Measurements from ENCODE around the gene ACOT9.

- TF ChIP-seq CTCF (IDR thresholded peaks at IDR 0.05 in 8 of 11, conservative IDR thresholded peaks at IDR 0.05 in 3 of 11) (no peak), POLR2AphosphoS5 (IDR thresholded peaks at IDR 0.05) (no peak), POLR2A (IDR thresholded peaks at IDR 0.05) (no peak)
These were observed 16.7 kb upstream of the ACOT9 start for GRCh38 chrX:23759821-23760220.
